ENCODE data around the gene DSCAML1.

The DSCAML1 gene

DNA sequence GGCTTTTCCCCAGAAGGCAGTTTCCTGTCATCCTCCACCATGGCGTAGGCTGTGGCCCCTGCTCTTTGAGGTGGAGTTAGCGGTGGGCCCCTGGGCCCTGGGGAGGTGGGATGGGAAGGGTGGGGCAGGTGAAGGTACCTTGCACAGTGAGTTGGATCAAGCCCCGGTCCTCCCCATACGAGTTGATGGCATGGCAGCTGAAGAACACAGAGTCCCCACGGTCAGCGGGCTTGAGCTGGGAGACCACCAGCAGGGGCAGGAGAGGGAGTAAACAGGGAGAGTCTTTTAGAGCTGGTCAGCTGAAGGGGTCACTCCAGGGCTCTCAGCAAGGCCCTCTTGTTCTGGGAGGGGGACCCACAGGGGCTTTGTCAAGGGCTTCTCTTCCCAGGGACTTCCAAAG lies 316.0 kb downstream of the DSCAML1 start:
- no peak for DNase-seq

DNA sequence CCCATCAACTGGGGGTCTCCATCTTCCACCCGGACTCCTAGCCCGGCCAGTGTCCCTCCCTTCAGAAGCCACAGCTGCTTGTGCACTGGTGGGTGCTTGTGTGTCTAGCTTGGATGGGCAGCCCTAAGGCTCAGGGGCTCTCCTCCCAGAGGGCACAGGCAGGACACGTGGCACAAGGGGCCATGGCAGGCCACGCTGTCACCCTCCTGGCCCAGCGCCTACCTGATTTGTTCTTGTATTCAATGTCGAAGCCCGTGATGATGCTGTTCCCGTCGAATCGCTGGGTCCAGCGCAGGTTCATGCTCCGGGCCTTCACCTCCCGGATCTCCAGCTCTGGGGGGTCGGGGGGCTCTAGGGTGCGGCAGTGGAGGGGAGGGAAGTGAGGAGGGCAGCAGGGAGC lies 316.8 kb downstream of the DSCAML1 start:
- DNase-seq, result no peak

DNA sequence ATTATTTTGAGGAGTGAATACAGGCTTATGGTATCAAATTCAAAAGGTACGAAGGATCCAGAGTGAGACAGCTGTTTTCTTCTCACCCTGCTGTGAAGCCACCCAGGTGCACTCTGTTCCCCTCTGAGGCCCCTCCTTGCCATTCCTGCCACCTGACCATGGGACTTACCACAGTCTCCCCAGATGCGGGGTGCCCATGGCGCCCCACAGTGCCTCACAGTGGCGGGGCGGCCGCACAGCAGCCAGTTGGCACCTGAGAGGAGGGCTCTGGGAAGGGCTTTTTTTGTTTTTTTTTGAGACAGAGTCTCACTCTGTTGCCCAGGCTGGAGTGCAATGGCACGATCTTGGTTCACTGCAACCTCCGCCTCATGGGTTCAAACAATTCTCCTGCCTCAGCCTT lies 317.6 kb downstream of the DSCAML1 start:
- no peak for DNase-seq

DNA sequence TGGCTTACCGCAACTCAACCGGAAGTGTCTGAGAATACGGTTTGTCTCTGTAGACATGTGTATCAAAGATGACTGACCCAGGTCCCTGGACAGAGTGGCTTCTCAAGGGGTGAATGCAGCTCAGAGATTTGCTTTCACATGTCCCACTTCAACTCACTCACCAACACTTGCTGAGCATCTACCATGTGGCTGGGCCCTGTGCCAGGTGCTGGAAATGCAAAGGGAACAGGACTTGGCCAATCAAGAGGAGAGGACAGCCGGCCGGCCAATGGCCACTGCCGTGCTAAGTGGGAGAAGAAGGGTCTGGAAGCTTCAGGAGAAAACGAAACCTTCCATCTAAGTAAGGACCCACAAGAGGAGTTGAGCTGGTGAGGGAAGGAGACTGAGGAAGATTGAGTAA lies 318.1 kb downstream of the DSCAML1 start:
- no peak for DNase-seq

DNA sequence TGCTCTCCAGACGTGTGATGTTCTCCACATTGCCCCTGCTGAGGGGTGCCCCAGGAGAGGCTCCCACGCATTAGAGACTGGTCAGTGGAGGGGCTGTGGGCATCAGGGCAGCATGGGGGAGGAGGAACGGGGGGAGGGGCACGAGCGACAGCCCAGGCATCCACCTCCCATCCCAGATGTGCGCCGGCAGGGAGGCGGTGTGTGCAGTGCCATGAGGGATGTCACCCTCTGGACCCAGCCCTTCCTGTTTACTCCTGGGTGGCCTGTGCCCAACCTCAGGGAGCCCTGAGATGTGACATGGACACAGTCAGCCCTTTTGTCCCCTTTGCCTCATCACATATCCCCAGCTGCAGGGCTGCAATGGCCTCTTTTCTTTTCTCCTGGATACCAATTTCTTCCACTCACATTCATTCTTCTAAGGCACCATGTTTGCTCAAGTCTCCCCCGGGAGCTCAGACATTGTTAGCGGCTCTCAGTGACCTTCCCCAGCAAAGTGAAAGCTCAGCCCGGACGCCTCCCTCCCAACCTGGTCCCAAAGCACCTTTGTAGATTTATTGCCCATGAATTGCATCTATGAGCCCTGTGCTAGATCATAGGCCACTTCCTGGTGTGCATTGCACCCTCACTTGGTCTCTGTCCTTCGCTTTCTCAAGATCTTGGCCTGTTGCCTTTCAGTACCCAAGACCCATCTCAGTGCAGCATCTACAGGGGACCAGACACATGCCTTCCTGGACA lies 318.7 kb downstream of the DSCAML1 start:
- no peak for DNase-seq

DNA sequence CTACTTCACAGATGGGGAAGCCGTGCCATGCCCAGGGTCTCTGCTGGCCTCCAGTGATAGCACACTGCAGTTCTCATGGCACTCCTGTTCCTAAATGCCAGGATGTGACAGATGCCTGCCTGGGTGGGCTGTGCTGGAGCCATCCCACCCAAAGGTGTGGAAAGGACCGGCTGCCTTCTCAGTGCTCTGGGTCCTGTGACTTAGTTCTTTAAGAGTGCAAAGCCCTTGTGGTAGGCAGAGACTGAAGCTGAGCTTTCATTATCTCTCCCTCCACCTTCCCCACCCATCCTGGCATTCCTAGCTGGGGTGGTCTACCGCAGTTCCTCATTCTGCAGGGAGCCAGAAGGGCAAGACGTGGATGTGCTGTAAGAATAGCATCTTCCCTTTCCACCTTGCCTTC lies 319.3 kb downstream of the DSCAML1 start:
- DNase-seq, result no peak

DNA sequence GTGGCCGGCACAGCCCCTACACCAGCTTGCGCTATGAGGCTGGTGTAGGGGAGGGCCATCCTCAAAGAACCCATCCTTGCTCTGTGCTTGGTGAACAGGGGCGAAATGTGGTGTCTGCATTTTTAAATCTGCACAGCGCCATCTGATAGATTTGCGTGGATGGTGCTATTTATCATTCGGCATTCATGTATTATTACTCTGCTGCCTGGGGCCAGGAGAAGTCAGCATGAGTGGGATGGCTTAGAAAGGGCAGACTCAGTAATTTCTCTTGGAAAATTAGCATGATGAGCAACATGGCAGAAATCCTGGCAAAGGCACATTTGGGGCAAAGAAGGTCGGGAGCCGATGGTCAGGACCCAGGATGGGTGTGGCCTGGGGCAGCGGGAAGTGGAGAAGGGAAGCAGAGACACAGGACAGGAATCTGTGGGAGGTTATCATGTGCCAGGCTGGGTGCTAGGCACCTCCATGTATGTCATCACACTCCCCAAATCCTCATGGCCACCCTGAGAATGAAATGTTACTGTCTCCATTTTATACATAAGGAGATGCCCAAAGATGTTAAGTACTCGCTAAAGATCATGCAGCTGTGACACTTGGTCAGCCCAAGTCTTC lies 320.4 kb downstream of the DSCAML1 start:
- no peak for DNase-seq

DNA sequence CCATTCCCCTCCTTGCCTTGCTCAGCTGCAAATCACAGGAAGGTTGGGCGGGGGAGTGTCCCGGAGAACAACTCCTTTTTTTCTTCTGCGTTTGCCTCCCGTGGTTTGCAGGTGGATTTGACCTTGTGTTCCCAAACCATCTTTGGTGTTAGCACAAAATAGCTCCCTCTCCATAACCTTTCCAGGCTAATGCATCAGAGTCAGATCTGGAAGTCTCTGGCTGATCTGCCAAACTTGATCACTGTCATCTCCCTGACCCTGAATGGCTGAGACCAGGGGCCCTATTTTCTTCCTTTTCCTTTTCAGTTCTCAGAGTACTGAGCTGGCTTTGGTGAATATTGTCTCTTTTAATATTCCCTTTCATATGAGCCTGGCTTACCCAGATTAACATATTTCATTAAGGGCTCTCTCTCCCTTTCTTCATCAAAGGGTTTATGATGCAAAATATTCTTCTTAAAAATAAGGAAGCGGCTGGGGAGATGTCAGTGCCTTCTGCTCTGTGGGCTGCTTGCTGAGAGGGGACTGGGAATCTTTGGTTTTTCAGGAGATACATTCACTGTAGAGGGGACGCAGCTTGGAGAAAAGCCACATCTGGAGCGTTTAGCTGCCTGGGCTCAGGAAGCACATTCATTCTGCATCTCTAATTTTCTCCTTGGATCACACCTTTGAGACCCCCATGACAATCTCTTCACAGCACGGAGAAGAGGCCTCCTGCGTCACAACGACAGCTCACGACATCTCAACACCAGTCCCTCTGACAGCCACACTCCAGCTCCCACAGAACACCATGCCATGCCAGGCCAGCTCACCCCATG lies 321.1 kb downstream of the DSCAML1 start:
- DNase-seq, result no peak

DNA sequence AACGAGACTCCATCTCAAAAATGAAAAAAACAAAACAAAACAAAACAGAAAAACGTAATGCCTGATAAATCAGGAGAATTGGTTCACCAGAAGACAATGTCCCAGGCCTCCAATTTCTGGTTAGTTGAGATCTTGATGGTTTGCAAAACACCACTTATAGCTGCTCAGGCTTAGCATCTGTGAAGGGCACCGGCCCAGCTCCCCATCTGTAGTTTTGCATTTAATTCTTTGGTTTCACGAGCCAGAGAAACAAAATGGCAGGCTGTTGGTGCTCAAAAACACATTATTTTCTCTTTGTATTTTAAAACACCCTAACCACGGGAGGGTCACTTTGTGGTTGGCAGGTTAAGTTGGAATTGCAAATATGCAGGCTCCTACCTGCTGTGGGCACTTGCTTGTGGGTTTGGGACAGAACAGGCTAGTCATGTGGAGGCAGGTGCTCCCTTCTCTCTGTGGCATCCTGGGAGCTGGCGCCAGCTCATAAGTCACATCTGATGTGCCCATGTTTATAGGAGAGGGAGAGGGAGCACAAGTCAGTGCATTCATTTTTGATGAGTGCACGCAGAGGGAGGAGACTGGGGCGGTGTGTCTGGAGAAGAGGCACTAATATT lies 323.4 kb downstream of the DSCAML1 start:
- DNase-seq, result no peak

DNA sequence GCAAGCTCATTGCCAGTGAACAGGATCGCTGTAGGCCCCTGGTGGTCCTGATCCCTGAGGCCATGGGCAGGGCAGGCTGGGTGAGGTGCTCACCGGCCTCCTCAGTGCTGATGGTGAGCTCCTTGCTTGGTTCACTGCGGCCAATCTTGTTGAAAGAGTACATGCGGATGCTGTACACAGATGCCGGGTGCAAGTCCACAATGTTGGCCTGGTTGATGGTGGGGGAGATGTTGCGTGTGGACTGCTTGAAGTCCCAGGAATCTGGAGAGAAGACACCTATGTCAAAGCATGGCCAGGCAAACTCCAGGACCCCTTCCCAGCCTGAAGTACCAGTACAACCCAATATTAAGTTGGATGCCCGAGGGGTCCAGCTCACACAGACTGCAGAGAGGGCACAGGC lies 325.2 kb downstream of the DSCAML1 start:
- no peak for DNase-seq

DNA sequence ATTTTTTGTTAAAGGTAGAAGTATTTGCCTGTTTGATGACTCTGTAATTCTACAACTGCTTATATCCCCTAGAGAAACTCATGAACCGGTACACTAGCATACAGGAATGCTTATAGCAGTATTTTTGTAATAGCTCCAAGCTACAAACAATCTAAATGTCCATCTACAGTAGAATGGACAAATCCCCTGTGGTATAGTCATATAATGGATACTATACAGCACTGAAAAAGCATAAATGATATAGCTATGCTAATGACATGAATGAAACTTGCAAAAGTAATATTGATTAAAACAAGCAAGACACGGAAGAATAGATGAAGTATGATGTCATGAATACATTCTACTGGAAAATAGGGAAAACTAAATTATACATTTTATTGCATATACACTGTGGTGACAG lies 326.4 kb downstream of the DSCAML1 start:
- no peak for DNase-seq

DNA sequence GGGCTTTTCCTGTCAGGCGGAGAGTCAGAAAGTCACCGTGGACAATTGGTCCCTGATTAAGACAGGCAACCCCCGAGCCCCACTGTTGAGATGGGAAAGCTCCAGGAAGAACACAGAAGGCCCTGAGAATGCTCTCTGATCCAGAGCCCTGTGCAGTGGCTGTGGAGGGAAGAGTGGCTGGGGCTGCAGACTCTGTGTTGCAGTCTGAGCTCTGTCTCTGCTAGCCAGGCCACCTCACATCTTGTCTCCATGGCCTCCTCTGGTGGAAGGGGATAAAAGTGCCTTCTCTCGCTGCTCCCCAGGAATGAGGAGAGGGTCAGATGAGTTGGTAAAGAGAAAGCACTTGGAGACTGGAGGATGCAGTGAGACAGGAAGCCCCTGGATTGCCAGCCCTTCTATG lies 328.1 kb downstream of the DSCAML1 start:
- DNase-seq, result no peak

DNA sequence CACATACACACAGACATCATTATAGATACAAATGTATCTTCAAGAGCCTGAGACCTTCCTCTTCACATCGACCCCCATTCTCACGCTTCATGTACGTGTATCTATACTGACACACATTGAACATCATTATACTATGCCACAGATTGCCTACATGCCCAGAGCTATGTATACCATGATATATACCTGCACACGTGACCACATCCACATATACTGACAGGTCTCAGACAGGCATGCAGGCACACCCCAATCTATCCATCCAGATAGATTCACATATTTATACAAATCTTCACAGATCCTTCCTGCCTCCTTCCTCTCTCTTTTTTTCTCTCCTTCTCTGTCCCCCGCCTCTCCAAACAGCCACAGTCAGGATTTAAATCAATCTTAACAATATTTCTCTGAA lies 329.2 kb downstream of the DSCAML1 start:
- no peak for DNase-seq

DNA sequence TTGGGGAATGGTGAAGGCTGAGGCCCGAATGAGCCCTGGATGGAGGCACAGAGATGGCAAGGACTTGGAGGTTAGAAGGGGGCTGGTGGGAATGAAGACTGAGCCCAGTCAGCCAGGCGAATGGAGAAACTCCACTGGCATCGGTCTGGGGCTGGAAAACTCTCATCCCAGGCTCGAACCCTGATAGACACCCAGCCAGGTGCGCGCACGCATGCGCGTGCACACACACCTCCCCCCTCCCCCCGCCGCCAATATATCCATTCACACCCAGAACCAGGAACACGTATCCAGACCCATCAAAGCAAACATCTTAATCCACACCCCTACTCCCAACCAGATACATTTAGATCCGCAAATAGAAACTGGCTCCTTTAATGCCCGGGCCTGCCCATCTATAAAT lies 330.1 kb downstream of the DSCAML1 start:
- no peak for DNase-seq

DNA sequence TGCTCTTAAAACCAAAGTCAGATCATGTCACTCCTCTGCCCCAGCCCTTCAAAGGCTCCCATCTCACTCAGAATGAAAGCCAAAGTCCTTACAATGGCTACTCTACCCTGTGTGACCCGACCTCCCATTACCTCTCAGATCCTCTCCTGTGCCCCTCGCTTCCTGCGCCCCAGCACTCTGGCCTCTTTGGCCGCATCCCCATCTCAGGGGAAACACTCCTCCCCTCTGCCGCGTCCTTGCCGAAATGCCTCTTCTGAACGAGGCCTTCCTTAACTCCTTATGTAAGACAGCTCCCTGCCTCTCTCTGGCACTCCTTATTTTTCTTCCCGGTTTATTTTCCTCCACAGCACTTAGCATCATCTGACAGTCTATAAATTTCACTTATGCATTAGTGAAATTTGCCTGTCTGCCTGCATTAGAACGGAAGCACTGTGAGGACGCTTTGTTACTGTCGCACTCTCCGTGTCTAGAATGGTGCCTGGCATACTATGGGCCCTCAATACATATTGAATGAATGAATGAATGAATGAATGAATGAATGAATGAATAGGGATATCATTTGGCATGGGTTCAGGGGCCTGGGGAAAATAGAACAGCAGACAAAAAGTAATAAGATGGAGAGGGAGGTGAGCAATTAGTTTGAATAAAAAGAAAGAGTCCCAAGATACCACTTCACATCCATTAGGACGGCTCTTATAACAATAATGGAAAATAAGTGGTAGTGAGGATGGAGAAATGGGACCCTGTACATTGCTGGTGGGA lies 331.6 kb downstream of the DSCAML1 start:
- DNase-seq, result no peak

DNA sequence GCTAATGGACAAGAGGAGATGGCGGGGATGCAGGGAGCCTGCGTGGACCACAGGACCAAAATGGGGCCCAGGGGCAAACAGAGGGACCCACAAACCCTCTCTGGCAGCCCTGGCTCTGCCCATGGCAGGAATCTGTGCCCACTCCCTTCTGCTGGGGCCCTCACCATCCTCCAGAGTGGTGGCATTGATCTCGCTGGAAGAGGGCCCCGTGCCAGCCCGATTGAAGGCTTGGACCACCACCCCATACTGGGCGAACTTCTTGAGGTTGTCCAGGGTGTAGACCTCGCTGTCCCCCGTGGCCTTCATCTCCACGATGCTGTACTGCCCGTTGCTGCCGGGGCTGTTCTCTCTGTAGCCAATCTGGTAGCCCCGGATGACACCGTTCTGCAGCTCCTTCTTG lies 332.2 kb downstream of the DSCAML1 start:
- DNase-seq, result no peak

DNA sequence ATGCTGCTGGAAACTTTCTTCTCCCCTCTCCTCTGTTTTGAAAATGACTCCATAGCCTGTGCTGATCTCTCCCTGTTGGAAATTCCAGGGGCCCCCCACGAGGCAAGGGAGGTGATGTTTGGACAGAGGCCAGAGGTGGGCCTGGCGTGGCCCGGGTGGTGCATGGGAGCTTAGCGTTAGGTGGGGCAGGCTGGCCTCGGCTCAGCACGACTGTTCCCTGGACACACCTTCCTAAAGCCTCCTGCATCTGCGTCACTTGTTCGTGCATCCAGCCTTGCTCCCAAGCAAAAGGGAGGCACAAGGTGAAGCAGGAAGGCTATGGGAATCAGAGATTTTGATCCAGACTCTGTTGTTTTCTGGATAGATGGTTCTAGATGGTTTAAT lies 334.2 kb downstream of the DSCAML1 start:
- no peak for DNase-seq

DNA sequence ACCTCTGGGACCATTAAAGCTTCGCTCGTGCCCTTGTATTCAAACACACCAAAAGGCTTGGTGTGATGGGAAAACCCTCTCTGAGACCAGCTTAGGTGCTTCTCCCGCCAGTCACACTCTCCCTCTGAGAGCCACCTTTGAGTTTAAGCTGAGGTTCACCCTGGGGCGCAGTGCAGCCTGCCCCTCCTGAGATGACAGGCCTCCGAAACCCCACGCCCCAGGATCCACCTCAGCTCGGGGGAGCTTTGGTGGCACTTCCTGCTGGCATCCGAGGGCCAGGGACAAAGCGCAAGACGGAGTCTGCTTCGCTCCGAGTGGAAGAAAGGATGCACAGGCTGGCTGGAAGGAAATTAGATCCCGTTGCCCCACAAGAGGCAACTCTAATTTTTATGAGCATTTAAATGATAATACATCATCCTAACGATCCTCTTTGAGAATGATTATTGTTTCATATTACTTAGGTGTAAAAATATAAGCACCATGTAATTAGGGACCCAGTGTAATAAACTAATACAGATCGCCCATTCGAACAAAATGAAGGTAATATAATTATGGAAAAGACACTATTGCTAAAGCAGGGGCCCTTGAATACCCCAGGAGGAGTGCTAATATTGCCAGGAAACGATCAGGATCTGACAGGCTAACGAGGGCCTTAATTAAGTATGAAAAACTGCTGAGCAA lies 334.7 kb downstream of the DSCAML1 start:
- DNase-seq, result no peak

DNA sequence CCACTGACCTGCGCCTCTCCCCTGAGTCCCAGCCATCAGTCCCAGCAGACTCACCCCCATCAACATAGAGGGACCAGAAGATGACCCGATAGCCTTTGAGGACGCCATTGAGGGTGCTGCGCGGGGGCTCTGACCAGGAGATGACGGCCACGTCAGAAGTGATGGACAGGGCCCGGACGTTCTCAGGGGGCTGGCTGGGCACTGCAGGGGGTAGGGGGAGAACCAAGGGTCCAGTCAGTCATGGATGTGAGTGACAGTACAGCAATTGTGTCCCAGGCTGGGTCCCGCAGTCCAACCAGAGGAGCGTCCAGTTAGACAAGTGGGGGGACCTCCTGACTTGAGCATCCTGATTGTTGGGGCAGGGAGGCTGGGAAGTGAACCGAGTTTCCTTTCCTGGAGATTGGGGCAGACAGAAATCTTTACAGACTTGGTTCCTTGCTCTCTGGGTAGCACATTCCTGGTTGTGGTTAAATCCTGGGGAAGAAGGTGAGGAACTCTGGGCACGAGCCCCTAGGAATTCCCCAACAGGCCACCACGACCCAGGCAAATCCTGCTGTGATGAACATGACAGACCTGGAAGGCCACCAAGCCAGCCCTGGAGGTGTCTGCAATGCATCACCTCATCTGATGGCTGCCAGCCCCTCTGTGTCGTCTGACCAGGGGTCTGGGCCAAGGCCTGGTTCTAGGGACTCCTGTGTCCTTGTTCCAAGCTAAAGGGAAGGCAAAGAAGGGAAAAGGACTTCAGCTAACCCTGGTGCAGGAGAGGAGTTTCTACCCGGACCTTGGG lies 335.4 kb downstream of the DSCAML1 start:
- no peak for DNase-seq

DNA sequence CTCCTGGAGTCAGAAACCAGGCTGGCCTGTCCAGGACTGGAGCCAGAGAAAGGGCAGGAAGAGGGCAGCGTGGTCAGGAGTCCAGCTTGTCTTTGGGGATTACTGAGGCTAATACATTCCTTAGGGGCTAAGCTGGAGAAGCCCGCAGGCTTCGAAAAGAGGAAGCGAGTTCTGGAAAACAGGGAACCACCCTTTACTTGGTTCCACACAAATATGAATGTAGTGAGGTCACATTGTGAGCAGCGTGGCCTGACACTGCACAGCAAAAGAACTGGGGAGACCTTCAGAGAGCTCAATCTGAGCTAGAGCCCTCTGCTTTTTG lies 337.1 kb downstream of the DSCAML1 start:
- DNase-seq, result no peak

DNA sequence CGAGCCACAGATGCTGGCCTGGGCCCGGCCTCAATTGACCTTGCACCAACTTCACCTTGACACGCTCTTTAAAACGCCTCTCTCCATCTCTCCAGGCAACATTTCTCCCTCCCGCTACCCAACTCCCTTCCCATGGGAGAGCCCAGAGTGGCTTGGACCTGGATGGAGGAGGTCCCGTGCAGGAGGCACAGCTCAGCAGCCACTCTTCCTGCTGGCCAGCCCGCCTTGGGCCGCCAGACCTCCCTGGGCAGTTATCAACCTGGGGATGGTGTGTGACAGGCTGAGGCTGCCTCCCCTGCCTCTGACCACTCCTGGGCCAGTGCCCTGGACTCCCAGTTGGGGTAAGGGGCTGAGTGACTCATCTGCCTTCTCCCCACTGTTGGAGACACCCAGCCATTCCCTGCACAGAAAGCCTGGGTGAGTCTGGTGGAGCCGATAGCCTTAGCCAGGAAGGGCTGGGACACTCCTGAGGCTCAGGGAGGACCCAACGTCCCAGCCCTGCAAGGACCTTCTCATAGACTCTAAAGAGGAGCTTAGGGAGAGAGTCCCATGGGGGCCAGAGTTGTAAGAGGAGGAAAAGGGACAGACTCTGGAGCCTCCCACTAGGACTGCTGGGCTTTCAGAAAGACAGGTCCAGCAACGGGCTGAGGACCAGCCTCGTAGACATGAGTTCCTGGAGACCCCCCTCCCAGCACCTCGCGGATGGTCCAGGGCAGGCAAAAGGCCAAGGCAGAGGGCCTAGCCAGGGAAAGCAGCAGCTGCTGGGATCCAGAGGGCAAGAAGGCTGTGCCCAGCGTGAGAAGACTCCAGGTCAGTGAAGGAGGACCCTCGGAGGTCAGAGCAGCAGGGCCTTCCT lies 337.7 kb downstream of the DSCAML1 start:
- DNase-seq, result no peak

Measured in left hindlimb (tissue), 1 donor.